Upper lobe of left lung (tissue), 4 donors: ENCODE results near the gene CLTCL1.

Source experiments
- CTCF ChIP-seq, 6 experiments: fragments of 450-650 bp in 4 of 6; fragments of 200-600 bp in 2 of 6; sonication (generic) in 2 of 6; IDR thresholded peaks; one replicate each; pipeline ENCODE4 v1.5.1; 2016 to 2019; ENCODE audit warnings: antibody characterized with exemption in 6 of 6
- EP300 ChIP-seq, 4 donors: sonication (generic); formaldehyde crosslinking; IDR thresholded peaks; one replicate each; pipeline ENCODE4 v1.5.1; 2017; ENCODE audit warnings: antibody characterized with exemption in 4 of 4, control low read depth in 2 of 4
- POLR2A ChIP-seq, 4 donors: fragments of 450-650 bp; IDR thresholded peaks; one replicate each; pipeline ENCODE4 v1.5.1; 2016 to 2017; ENCODE audit warnings: antibody characterized with exemption in 4 of 4, mild to moderate bottlenecking in 2 of 4
- POLR2AphosphoS5 ChIP-seq, 2 donors: sonication (generic); formaldehyde crosslinking; IDR thresholded peaks; one replicate each; pipeline ENCODE4 v1.5.1; 2017; ENCODE audit warnings: antibody characterized with exemption in 2 of 2

- TF ChIP-seq CTCF (IDR thresholded peaks at IDR 0.05) = no peak
- TF ChIP-seq POLR2A (IDR thresholded peaks at IDR 0.05) = no peak
- no peak for TF ChIP-seq POLR2AphosphoS5 (IDR thresholded peaks at IDR 0.05)
- no peak for TF ChIP-seq EP300 (IDR thresholded peaks at IDR 0.05)
These were observed 119.1 kb downstream of the CLTCL1 start for GRCh38 chr22:19172213-19173046.
